Measurements from ENCODE around the gene WDFY2. TPM values are rescaled to one million over a fixed set of nuclear protein-coding genes. Genes with fewer than 3 reads are reported as not detected.

Gene WDFY2
- polyA plus RNA-seq, 1 donor, result 19.8 TPM

DNA sequence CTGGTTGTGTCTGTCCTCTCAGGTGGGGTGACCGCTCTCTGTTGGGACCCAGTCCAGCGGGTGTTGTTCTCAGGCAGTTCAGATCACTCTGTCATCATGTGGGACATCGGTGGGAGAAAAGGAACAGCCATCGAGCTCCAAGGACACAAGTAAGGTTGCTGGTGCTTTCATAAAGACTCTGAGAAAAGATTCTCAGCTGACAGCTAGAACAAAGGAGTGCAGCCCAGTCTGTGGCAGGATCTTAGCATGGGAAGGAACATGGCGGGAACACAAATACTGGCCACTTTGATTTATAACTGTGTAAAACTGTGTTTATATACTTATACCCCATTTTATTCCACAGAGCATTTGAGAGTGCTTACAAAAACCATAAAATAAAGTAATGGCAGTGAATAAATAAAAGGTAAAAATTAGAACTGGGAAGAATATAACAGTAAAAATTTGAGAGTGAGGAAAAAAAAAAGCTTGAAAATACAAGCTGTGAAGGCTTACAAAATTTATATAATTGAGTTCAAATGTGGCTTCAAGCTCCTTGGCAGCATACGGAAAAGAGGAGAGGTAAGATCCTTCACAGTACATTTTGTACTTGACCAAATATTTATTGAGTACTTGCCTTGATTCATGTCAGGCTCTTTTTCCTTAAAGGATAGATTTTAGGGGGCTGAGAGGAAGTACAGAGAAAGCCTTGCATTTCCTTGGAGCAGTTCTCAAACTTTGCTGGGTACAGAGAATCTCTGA, 154.9 kb downstream of the WDFY2 start:
- DNase-seq, result no peak

DNA sequence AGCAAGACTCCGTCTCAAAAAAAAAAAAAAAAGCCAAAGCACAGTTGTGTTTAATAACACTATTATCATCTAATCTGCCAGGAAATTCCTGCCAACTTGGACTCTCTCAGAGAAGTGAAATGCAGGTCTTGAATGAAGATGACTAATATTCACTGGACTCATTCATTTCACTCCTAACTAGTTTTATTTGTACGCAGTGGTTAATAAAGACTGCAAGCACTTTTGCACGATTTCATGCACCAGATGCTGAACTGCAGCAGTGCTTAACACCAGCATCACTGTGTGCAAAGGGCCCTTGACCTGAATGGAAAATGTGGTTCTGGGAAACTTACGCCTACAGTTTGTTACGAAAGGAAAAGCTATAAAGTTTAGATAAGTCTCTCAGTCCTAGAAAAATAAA, 156.4 kb downstream of the WDFY2 start:
- no peak for DNase-seq

DNA sequence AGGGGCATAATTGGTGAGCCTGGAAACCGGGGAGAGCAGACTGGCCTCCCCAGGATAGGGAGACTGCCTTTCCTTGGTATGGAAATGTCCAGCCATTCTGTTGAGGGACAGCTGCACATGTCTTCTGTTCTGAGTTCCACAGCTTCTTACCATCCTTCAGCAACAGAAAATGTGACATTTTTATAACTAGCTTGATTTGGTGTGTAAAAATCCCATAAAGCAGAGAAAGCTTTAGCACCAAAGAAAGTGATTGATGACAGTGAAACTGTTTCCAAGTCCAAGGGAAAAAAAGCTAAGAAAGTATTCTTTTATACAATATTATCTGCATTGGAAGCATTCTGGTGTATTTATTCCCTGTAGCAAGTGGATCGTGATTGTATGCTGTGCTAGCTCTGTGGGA, 157.8 kb downstream of the WDFY2 start:
- no peak for DNase-seq

DNA sequence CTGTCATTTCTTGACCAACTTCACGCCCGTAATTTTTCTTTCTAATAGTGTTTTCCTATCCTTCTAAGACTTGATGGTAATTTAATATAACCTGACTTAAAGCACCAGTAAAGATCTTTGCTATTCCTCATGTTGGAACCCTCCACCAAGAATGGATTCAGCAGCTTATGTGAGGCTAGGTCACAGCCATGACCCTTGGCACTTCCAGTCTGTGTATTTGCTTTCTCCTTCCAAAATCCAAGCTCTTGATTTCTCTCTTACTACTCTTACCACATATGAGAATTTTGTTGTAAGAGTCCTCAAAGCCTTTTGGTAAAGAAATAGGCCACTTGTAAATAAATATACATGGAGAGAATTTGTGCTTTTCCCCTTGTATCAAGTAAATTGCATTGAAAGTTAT, 158.3 kb downstream of the WDFY2 start:
- DNase-seq, result no peak

DNA sequence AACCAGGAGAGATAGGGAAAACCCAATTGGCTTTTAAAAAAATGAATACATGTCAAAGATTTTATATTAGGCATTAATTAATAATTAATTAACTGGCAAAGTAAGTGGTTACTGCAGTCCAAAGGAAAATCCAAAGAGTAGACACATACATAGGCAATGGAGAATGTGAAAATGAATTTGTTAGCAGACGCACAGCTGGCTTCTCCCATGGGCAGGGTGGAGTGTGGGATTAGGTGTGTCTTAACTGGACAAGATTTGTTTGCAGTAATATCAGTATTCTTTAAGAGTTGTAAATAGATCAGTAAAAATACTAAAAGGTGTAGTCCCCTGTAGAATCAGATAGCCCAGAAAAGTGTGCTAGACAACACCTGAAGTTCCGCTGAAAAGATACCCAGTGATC, 161.0 kb downstream of the WDFY2 start:
- DNase-seq, result no peak

DNA sequence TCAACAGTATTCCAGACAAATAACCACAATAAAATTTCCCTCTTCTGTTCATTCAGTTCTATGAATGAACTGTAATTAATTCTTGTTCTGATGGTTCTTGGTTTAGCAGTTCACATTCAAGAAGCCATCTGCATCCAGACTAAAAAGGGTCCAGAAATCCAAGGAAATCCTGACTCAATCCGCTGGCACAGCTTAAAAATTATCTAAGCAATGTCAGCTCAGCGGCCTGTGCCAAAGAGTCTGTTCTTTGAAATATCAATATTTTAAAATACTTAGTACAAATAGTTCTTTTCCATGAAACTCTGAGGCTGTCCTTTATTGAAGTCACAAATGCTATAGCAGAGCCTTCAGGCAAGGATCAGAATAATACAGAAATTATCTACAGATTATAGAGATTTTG, 162.5 kb downstream of the WDFY2 start:
- DNase-seq, result no peak

DNA sequence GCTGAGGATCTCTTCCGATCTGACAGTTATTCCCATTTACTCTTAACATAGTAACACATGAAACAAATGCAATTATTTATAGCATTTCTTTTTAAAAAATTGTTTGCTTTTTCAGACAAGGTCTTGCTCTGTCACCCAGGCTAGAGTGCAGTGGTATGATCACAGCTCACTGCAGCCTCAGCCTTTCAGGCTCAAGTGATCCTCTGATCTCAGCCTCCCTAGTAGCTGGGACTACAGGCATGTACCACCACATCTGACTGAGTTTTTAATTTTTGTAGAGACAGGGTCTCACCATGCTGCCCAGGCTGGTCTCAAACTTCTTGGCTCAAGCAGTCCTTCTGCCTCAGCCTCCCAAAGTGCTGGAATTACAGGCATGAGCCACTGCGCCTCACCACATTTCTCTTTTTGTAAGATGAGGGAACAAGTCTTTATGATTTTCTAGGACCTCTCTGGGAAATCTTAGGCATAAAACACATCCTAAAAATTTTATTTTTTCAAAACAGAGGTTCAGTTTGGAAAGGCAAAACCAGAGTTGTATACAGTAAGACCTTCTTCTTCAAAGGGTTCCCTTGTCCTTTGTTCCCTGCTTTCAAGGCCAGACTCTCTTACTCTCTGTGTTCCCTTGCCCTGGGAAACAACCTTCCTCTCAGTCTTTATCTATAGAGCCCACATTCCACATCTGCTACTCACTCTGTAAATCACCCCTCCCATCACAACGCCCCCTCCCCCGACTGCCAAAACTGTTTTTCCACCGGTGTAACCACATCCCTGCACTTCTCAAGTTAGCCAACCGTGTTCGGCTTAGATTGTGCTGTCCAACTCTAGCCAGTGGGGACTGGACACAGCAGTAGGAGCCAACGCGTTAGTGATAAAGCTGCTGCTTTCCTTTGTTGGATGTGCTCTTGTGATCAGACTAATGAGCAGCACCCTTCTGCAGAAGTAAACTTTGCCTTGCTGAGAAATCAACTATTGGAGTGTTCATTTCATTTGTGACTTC, 163.5 kb downstream of the WDFY2 start:
- DNase-seq, result no peak

DNA sequence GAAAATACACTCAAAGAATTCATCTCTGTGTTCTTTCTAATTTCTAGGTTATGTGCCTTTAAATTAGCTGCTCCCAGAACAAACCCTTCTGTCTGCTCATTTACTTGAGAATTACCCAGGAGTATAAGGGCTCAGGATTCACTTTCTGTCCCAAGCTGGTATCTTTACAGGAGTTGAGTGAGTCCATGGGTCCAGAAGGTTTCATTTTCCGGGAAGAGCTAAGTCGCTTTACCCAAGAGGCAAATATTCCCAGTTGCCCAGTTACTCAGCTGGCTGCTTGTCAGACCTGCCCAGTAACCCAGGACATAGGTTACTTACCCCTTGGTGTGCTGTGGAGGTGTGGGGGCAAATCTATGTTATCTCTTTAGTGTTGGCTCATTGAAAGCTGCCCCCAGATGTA, 172.4 kb downstream of the WDFY2 start:
- no peak for DNase-seq

DNA sequence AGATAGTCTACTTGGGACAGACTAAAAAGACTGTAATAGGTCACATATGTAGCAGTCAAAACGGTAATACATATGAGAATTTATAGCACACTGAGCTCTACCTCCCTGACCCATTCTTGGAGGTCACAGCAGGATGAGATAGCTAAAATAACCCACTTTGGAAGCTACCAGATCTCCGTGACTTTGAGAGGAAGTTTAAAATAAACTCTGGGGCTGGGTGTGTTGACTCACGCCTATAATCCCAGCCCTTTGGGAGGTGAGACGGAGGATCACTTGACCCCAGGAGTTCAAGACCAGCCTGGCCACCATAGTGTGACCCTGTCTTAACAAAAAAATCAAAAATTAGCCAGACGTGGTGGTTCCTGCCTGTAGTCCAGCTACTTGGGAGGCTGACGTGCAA, 174.4 kb downstream of the WDFY2 start:
- no peak for DNase-seq

DNA sequence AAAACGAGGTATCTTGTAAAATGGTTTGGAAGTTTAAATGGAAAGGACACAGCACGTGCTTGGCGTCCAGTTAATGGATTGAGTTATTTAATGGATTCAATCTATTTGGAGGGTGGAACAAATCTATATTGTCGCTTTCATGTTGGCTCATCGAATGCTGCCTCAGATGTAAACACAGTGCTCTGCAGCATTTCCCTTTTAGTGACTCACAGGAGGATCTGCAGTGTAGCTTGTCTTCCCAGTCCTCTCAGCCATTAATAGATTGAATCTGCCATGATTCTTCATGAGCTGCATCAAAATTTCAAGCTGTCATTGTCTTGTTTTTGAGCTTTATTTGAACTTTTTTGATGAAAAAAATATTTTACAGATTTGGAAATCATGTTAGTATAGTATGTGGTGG, 175.0 kb downstream of the WDFY2 start:
- no peak for DNase-seq

DNA sequence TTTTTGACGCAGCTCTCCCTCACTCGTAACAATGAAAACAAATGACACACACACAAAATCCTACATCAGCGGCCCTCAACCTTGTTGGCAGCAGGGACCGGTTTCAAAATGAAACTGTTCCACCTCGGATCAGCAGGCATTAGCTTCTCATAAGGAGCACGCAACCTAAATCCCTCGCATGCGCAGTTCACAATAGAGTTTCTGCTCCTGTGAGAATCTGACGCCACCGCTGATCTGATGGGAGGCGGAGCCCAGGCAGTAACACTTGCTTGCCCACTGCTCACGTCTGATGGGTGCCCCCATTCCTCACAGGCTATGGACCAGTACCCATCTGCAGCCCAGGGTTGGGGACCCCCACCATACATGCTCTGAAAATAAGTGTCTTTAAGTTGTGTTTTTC, 176.3 kb downstream of the WDFY2 start:
- DNase-seq, result no peak

DNA sequence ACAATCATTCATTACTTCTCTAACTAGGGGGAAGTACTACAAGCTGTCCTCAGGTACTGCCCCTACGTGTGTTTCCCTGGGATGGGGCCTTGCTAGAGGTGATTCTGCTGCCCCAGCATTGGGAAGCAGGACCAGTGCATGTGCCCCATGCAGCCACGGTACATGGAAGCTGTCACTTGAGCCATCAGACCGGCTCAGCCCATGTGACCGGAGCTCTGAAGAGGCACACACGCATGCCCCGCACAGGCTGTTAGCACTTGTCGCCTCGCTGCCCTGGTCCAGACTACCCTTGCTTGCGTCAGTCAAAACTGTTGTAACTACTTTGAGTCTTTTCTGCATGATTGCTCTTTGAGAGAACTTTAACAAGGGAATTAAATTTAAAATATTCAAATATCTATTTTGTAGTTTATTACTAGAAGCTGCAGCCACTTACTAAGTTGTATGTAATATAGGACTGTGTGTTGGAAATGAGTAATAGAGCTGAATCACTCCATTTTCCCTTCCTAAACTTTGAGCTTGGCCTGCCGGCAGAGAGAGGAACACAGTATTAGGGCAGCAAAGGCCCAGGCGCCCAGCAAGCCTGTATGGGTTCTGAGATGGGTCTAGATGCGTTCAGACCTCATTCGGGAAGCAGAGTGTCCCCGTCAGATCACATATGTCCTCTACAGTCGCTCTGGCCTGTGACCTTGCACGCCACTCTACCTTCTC, 177.5 kb downstream of the WDFY2 start:
- no peak for DNase-seq

DNA sequence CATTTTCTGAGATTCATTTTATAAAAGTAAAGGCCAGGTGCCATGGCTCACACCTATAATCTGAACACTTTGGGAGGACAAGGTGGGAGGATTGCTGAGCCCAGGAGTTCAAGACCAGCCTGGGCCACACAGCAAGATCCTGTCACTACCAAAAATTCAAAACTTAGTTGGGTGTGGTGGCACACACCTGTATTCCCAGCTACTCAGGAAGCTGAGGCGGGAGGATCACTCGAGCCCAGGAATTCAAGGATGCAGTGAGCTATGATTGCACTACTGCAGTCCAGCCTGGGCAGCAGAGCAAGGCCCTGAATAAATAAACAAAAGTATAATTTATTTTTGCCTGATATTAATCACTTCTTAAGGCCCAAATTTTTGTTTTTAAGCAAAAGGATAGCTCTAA, 179.2 kb downstream of the WDFY2 start:
- DNase-seq, result no peak

DNA sequence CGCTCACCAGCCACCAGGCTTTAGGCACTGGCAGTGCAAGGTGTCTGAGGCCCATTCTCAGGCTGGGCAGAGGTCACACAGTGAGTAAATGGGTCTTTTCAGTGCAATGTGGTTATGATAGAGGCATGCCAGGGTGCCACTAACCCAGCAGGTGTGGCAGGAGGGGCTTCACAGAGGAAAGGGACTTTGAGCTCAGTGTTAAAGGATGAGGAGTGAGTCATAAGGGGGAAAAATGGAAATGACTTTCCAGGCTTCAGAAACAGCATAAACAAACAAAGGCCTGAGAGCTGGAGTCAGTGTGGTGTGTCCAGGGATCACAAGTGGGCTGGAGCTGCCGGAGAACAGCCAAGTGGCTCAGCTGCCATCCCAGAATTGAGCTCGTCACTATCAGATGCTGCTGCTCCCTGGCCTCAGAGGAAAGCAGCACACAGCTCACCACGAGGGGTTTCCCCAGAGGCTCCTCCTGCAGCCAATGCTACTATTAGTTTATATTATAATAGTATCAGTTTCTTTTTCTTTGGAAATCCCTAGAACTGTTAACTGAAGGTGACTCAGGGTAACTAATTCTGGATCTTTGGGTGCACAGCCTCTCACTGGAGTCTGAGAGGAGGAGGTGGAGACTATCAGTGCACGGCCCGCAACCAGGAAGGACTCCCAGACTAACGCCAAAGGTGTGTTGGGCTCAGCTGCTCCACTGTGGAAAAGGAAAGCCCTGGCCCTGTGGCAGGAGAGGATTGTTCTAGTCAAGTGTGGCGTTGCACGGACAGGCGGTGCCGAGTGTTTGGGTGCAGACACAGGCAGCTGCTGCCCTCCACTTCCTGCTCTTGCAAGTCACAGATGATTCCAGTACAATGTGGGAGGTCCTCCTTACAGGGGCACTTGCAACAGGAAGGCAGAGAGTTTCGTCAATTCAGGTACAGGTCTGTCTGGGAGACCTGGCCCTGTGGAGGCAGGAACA, 180.2 kb downstream of the WDFY2 start:
- no peak for DNase-seq

DNA sequence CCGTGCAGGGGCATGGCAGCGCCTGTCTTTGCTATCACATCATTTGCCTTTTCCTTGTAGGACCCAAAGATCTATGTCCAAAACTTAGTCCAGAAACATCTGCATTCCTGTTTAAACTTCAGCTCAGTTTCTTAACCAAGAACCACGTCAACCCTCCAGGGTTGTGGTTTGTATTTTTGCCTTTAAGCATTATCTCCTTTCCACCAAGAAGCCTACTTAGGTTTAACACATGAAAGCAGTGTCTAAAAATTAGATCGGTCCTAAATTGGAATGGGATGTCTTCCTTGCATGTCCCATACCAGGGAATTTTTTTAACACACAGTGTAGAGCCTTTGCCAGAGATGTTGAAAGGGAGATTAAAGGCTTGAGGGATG, 180.9 kb downstream of the WDFY2 start:
- no peak for DNase-seq

DNA sequence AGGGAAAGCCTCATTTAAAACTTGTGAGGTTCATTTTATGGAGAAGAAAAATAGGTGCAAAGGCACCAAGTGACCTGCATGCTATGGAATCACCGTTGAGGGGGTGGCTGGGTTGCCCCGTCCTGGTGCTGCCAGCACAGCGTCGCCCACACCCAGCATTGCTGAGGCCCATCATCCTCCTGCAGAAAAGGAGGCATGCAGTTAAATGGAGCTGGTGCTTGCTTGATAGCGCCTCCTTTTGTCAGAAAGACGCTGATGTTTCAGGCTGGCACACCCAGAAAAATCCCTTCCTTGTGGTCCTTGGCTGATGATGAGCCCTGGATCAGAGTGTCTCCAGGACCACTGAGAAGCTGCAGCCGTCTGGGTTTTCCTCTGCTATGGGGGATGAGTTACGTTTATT, 182.8 kb downstream of the WDFY2 start:
- DNase-seq, result no peak

DNA sequence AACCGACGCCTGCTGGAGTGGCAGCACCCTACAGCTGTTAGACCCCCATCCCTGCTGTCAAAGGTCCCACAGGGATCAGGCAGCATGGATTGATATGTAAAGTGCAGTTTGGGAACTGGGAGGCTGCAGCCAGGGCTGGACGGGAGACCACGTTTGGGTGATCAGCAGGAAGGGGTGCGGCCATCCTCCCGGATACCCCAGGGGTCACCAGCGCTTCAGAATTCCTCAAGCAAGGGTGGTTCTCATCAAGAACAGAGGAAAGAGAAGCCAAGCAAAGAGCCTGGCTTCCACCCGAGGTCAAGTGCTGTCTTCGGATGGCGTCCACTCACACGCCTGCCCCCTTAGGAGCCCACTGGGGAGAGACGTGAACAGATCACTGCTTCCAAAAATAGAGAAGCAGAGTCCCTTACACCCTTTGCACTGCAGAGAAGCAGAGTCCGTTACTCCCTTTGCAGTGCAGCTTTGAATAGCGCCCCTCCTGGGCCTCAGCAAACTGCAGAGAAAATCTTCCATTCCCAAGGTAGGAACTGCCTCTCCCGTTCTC, 184.2 kb downstream of the WDFY2 start:
- no peak for DNase-seq

DNA sequence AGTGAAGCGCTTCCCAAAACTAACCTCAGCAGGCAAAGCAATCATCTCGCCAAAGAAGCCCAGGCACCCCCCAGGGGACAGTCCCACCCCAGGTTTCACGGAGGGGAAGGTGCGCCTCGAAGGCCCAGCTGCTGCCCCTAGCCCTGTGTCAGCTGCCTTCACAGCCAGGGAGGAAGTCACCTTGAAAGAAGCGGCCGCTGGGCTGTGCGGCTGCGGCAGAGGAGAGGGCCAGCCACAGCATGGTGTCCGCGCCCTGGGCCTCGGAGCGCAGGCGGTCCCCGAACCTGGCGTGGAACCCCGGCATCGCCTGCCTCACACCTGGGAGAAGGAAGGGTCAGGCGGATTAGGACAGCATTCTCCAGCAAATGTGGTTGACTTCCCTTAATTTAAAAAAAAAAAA, 184.7 kb downstream of the WDFY2 start:
- DNase-seq, result no peak

DNA sequence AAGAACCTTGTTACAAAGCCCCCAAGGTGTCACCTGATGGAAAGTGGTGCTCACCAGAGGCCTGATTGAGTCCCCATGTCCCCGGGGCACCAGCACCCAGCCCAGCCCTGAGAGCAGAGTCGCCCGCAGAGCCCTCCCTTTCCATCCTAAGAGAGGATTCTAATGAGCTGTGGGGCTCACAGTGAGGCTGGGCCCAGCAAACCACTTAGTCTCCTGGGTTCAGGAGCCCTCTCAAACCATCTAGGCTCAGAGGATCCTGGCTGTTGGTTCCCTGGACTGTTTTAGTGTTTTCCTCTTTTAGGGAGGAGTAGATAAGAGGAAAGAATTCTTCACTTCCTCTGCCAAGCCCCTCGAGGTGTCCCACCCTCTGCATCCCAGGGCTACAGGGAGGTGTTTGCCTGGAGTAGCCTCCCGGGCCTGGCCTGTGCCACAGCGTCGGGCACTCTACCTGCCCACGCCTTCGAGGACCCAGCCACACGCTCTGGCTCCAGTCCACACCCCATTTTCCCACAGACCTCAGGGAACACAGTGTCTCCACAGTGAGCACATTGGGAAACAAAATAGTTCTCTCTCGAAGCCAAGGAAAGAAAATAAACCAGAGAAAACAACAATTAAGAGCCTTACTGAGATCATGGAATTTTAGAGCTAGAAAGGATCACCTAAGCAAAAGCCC, 185.3 kb downstream of the WDFY2 start:
- DNase-seq, result no peak

DNA sequence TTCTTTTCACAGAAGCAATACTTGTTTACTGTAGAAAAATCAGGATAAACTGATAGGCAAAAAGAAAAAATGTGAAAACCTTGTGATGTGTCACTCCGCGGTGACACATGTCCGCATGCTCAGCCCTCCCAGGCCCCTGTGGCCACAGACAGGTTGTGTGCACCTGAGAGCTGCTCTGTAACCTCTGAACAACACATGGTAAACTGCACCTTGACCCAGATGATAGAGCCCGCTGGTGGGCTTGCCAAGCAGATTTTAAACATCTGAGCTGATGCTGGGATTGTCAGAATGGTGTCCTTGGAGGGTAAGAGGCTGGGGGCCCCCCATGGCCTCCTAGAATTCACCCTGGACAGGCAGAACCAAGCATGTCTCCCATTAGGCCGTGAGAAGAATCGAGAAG, 185.9 kb downstream of the WDFY2 start:
- no peak for DNase-seq

All from left kidney (tissue), 2 donors.